Adrenal gland (tissue), 12 donors: ENCODE data around the gene HERC6. TPM values are rescaled to one million over a fixed set of nuclear protein-coding genes. Genes with fewer than 3 reads are reported as not detected.

Source experiments
- DNase-seq, 7 donors: peaks; one replicate each; pipeline ENCODE4 v3.0.0-alpha.2; 2019 to 2020
- H3K27ac ChIP-seq, 5 donors: fragments of 200-600 bp; sonication (generic) in 4 of 5; 1 replicate in 3 of 5; 2 replicates in 2 of 5; pipeline versions ENCODE4 v1.5.1 to v1.8.0; 2016 to 2020; ENCODE audit warnings: mild to moderate bottlenecking in 1 of 5
- H3K27me3 ChIP-seq: fragments of 200-600 bp; 2 replicates; pipeline ENCODE4 v1.8.0; 2021
- H3K36me3 ChIP-seq, 2 donors: fragments of 200-600 bp; replicated peaks in 1 of 2; 1 replicate in 1 of 2; 2 replicates in 1 of 2; pipeline versions ENCODE4 v1.5.1 to v1.8.0; 2018 to 2022
- H3K4me1 ChIP-seq, 2 donors: fragments of 200-600 bp; replicated peaks in 1 of 2; 1 replicate in 1 of 2; 2 replicates in 1 of 2; pipeline versions ENCODE4 v1.5.1 to v1.8.0; 2018 to 2021
- H3K4me3 ChIP-seq, 4 donors: fragments of 200-600 bp; sonication (generic) in 3 of 4; one replicate each; pipeline ENCODE4 v1.5.1; 2016 to 2018
- H3K9me3 ChIP-seq, 3 donors: fragments of 200-600 bp; sonication (generic) in 1 of 3; replicated peaks in 1 of 3; 1 replicate in 2 of 3; 2 replicates in 1 of 3; pipeline versions ENCODE4 v1.5.1 to v1.8.0; 2016 to 2021
- POLR2A ChIP-seq, 2 donors: fragments of 450-650 bp; IDR thresholded peaks; one replicate each; pipeline ENCODE4 v1.6.1; 2017; ENCODE audit warnings: antibody characterized with exemption in 2 of 2, mild to moderate bottlenecking in 2 of 2, moderate library complexity in 1 of 2
- WGBS, 4 donors: extraction: QIAGEN DNeasy Blood & Tissue Kit in 2 of 4; methylation state at CpG; one replicate each; pipeline versions ENCODE4 v1.1.5 to v1.1.7; 2013 to 2017; 5-methylcytosine and 5-hydroxymethylcytosine counted together
- intact Hi-C, 2 donors: fragments of 100-400 bp; cut with DNase I; formaldehyde crosslinking; loops; one replicate each; pipeline versions ENCODE4 v1.14.1 to v1.15.0; 2022 to 2023
- polyA plus RNA-seq, 3 donors: library from polyadenylated mRNA; stranded (reverse); fragments of 200-250 nt in 2 of 3; fragments of 350-450 nt in 1 of 3; fragmentation: Illumina TruSeq in 1 of 3; extraction: RNeasy Lipid Tissue Mini Kit (QIAGEN cat#74804) in 1 of 3; gene quantifications; one replicate each; pipeline ENCODE4 v1.2.3, GENCODE V29; 2013 to 2014
- total RNA-seq, 9 donors: library from RNA; depleted of rRNA in 4 of 9; stranded (reverse); fragments of >200 nt in 4 of 9; fragments of 120-200 nt in 1 of 9; fragmentation: NEBNext Ultra II Directional in 1 of 9; extraction: Animal tissue kit (Norgen Biotek cat#: 25700) in 1 of 9; gene quantifications; one replicate each; pipeline versions ENCODE4 v1.1.0 to v1.2.4, GENCODE V29; 2013 to 2023
- TF ChIP-seq, protein P1 (sequence below), 6 experiments: fragments of 450-650 bp in 4 of 6; fragments of 200-600 bp in 2 of 6; sonication (generic) in 1 of 6; IDR thresholded peaks; 1 replicate in 5 of 6; 2 replicates in 1 of 6; pipeline versions ENCODE4 v1.5.1 to v1.8.0; 2016 to 2021; ENCODE audit warnings: antibody characterized with exemption in 6 of 6, mild to moderate bottlenecking in 2 of 6, moderate library complexity in 1 of 6
- donor health status: healthy with polysubstance abuse.
- donor health status: Bipolar disorder and iron deficiency.
- donor health status: DM: yes; HTN: yes; CAD: no.
- donor health status: DM: no; HTN: no; CAD: no.
- donor health status: DM: no; HTN: no; CAD: no.
- donor health status: DM: yes; HTN: yes; CAD: no.

The HERC6 gene
- total and polyA plus RNA-seq, 12 donors: 3.8 to 15.9 (median 11.9) TPM

GRCh38 chr4:88448889-88449288, 70.2 kb downstream of the HERC6 start:
- H3K27me3 ChIP-seq: no peaks in the 10 kb centered on the region
- DNase-seq: no peak

GRCh38 chr4:88449290-88449689, 70.6 kb downstream of the HERC6 start:
- TF ChIP-seq, protein P1, sequence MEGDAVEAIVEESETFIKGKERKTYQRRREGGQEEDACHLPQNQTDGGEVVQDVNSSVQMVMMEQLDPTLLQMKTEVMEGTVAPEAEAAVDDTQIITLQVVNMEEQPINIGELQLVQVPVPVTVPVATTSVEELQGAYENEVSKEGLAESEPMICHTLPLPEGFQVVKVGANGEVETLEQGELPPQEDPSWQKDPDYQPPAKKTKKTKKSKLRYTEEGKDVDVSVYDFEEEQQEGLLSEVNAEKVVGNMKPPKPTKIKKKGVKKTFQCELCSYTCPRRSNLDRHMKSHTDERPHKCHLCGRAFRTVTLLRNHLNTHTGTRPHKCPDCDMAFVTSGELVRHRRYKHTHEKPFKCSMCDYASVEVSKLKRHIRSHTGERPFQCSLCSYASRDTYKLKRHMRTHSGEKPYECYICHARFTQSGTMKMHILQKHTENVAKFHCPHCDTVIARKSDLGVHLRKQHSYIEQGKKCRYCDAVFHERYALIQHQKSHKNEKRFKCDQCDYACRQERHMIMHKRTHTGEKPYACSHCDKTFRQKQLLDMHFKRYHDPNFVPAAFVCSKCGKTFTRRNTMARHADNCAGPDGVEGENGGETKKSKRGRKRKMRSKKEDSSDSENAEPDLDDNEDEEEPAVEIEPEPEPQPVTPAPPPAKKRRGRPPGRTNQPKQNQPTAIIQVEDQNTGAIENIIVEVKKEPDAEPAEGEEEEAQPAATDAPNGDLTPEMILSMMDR (IDR thresholded peaks at IDR 0.05): no peak
- TF ChIP-seq POLR2A (IDR thresholded peaks at IDR 0.05): no peak
- intact Hi-C loops: no loop called here
- no peak overlapping the region for H3K27ac ChIP-seq
- no peak for DNase-seq
- no peaks in the 10 kb centered on the region for H3K27me3 ChIP-seq
- no peak overlapping the region for H3K4me3 ChIP-seq
- H3K36me3 ChIP-seq: no peaks in the 10 kb centered on the region
- H3K4me1 ChIP-seq: no peaks in the 10 kb centered on the region
- no peaks in the 10 kb centered on the region for H3K9me3 ChIP-seq

More at GRCh38 chr4:88448889-88449288, 70.2 kb downstream of the HERC6 start:
- no peaks in the 10 kb centered on the region for H3K9me3 ChIP-seq
- no peak for TF ChIP-seq POLR2A (IDR thresholded peaks at IDR 0.05)
- TF ChIP-seq, protein P1 (IDR thresholded peaks at IDR 0.05): no peak
- H3K4me3 ChIP-seq: no peak overlapping the region
- H3K36me3 ChIP-seq: no peaks in the 10 kb centered on the region
- no peak overlapping the region for H3K27ac ChIP-seq
- no peaks in the 10 kb centered on the region for H3K4me1 ChIP-seq
- intact Hi-C loops: no loop called here

- intact Hi-C loops: loop anchor here (5.0 to 10.0 kb wide), 3 partner anchors 76 to 156 kb away; partner anchors contain the start of gene HERC6 (in 1 of the 2)
- TF ChIP-seq, protein P1 (IDR thresholded peaks at IDR 0.05): no peak
- TF ChIP-seq POLR2A (IDR thresholded peaks at IDR 0.05): no peak
- H3K27ac ChIP-seq: no peak overlapping the region
- no peaks in the 10 kb centered on the region for H3K36me3 ChIP-seq
- DNase-seq: no peak
- H3K27me3 ChIP-seq: no peaks in the 10 kb centered on the region
- 70 to 89% (median 82%) methylated on average over 1 to 2 of the region's 2 CpGs for WGBS, 4 donors
- no peaks in the 10 kb centered on the region for H3K4me1 ChIP-seq
- H3K9me3 ChIP-seq: no peaks in the 10 kb centered on the region
- no peak overlapping the region for H3K4me3 ChIP-seq
Observed at GRCh38 chr4:88451205-88451604, 72.6 kb downstream of the HERC6 start.

GRCh38 chr4:88452912-88453311, 74.3 kb downstream of the HERC6 start:
- no peak for DNase-seq

More at GRCh38 chr4:88452912-88453311, 74.3 kb downstream of the HERC6 start:
- H3K4me3 ChIP-seq: no peak overlapping the region
- TF ChIP-seq, protein P1 (IDR thresholded peaks at IDR 0.05): no peak
- no peak for TF ChIP-seq POLR2A (IDR thresholded peaks at IDR 0.05)
- H3K4me1 ChIP-seq: peaks cover 0 to 1% of the 10 kb centered on the region in 2 donors
- H3K9me3 ChIP-seq: no peaks in the 10 kb centered on the region
- intact Hi-C loops: loop anchor here (5.0 to 10.0 kb wide), 3 partner anchors 78 to 158 kb away; partner anchors contain the start of gene HERC6 (in 1 of the 2)
- no peak overlapping the region for H3K27ac ChIP-seq
- 58 to 83% (median 68%) methylated on average over 2 of the region's 2 CpGs for WGBS, 4 donors
- H3K27me3 ChIP-seq: no peaks in the 10 kb centered on the region
- no peaks in the 10 kb centered on the region for H3K36me3 ChIP-seq
